CD14-positive monocyte (primary cell): ENCODE results near the gene CASQ1. TPM values are rescaled to one million over a fixed set of nuclear protein-coding genes. Genes with fewer than 3 reads are reported as not detected.

Source experiments
- DNase-seq, 3 donors: peaks; one replicate each; pipeline ENCODE4 v3.0.0-alpha.2; 2011 to 2022
- H2AFZ ChIP-seq: 2 replicates; pipeline ENCODE4 v1.6.0; 2012; ENCODE audit warnings: mild to moderate bottlenecking, low read depth, low read length, inconsistent platforms; ENCODE audit not compliant: insufficient read depth, poor library complexity, severe bottlenecking
- H3K27ac ChIP-seq, 2 donors: 1 replicate in 1 of 2; 2 replicates in 1 of 2; pipeline ENCODE4 v1.5.1; 2012 to 2013; ENCODE audit warnings: low read length in 2 of 2, control low read depth in 1 of 2, inconsistent platforms in 1 of 2, low read depth in 1 of 2, mild to moderate bottlenecking in 1 of 2
- H3K27me3 ChIP-seq, 2 donors: one replicate each; pipeline versions ENCODE4 v1.6.0 to v1.6.1; 2011 to 2013; ENCODE audit warnings: low read length in 2 of 2; ENCODE audit not compliant: control insufficient read depth in 2 of 2, insufficient read depth in 2 of 2
- H3K36me3 ChIP-seq, 2 donors: replicated peaks in 1 of 2; 1 replicate in 1 of 2; 2 replicates in 1 of 2; pipeline versions ENCODE4 v1.5.1 to v1.6.1; 2012 to 2013; ENCODE audit warnings: low read length in 2 of 2, control low read depth in 1 of 2, inconsistent platforms in 1 of 2, mild to moderate bottlenecking in 1 of 2; ENCODE audit not compliant: insufficient read depth in 2 of 2, control insufficient read depth in 1 of 2
- H3K4me1 ChIP-seq, 2 donors: 1 replicate in 1 of 2; 2 replicates in 1 of 2; pipeline versions ENCODE4 v1.5.1 to v1.6.1; 2012 to 2013; ENCODE audit warnings: low read length in 2 of 2, control low read depth in 1 of 2, inconsistent platforms in 1 of 2, mild to moderate bottlenecking in 1 of 2, moderate library complexity in 1 of 2; ENCODE audit not compliant: insufficient read depth in 2 of 2, control insufficient read depth in 1 of 2
- H3K4me2 ChIP-seq: replicated peaks from 2 replicates; pipeline ENCODE3; 2012; ENCODE audit warnings: low read length, moderate library complexity, mild to moderate bottlenecking; ENCODE audit not compliant: poor library complexity, severe bottlenecking; ENCODE audit errors: extremely low read depth
- H3K4me3 ChIP-seq, 3 experiments: fragments of 200-600 bp in 1 of 3; sonication (generic) in 1 of 3; replicated peaks in 1 of 3; 1 replicate in 2 of 3; 2 replicates in 1 of 3; pipeline ENCODE4 v1.5.1; 2011 to 2013; ENCODE audit warnings: low read length in 3 of 3, mild to moderate bottlenecking in 3 of 3, control low read depth in 2 of 3, low read depth in 2 of 3, inconsistent platforms in 1 of 3, moderate library complexity in 1 of 3
- H3K79me2 ChIP-seq: 2 replicates; pipeline ENCODE4 v1.6.0; 2012; ENCODE audit warnings: mild to moderate bottlenecking, control low read depth, inconsistent platforms, low read length, moderate library complexity; ENCODE audit not compliant: insufficient read depth
- H3K9ac ChIP-seq: 2 replicates; pipeline ENCODE4 v1.6.0; 2017; ENCODE audit warnings: low read length, mild to moderate bottlenecking; ENCODE audit not compliant: insufficient read depth, poor library complexity, severe bottlenecking
- H3K9me3 ChIP-seq, 2 donors: replicated peaks in 1 of 2; 1 replicate in 1 of 2; 2 replicates in 1 of 2; pipeline versions ENCODE4 v1.5.1 to v1.6.1; 2012 to 2013; ENCODE audit warnings: low read length in 2 of 2, control low read depth in 1 of 2; ENCODE audit not compliant: control insufficient read depth in 1 of 2, insufficient read depth in 1 of 2
- H4K20me1 ChIP-seq: 2 replicates; pipeline ENCODE4 v1.6.0; 2012; ENCODE audit warnings: mild to moderate bottlenecking, low read length, control low read depth, moderate library complexity; ENCODE audit not compliant: insufficient read depth
- H3K27ac Mint-ChIP-seq, 7 donors: one replicate each; pipeline ENCODE4 v1.8.0; 2020; ENCODE audit warnings: mild to moderate bottlenecking in 7 of 7, mixed read lengths in 7 of 7, moderate library complexity in 6 of 7, inconsistent platforms in 2 of 7
- H3K27me3 Mint-ChIP-seq, 3 donors: one replicate each; pipeline ENCODE4 v1.8.0; 2021 to 2022; ENCODE audit warnings: low read depth in 3 of 3, mild to moderate bottlenecking in 3 of 3, mixed read lengths in 3 of 3, moderate library complexity in 3 of 3, inconsistent platforms in 1 of 3
- H3K36me3 Mint-ChIP-seq, 2 donors: one replicate each; pipeline ENCODE4 v1.8.0; 2020; ENCODE audit warnings: mixed read lengths in 2 of 2, inconsistent platforms in 1 of 2, mild to moderate bottlenecking in 1 of 2
- H3K4me1 Mint-ChIP-seq: one replicate; pipeline ENCODE4 v1.8.0; 2020; ENCODE audit warnings: mild to moderate bottlenecking, mixed read lengths
- H3K4me3 Mint-ChIP-seq, 2 donors: one replicate each; pipeline ENCODE4 v1.8.0; 2020; ENCODE audit warnings: mild to moderate bottlenecking in 2 of 2, mixed read lengths in 2 of 2, moderate library complexity in 1 of 2
- H3K9me3 Mint-ChIP-seq, 7 donors: one replicate each; pipeline ENCODE4 v1.8.0; 2020 to 2022; ENCODE audit warnings: mixed read lengths in 7 of 7, mild to moderate bottlenecking in 6 of 7, moderate library complexity in 6 of 7, inconsistent platforms in 2 of 7
- WGBS: methylation state at CpG from one replicate; pipeline ENCODE4 v1.1.5; 2013; ENCODE audit warnings: missing lambda C conversion rate; ENCODE audit not compliant: insufficient coverage; 5-methylcytosine and 5-hydroxymethylcytosine counted together
- intact Hi-C, 2 donors: fragments of 100-400 bp; cut with micrococcal nuclease; formaldehyde crosslinking; loops; one replicate each; pipeline versions ENCODE4 v1.15.0 to v1.15.1; 2023
- polyA plus RNA-seq, 3 donors: library from polyadenylated mRNA; depleted of rRNA in 1 of 3; unstranded in 2 of 3; stranded (reverse) in 1 of 3; fragments of 300-500 nt in 2 of 3; fragments of >200 nt in 1 of 3; fragmentation: Illumina TruSeq in 2 of 3; gene quantifications; 1 replicate in 2 of 3; 2 replicates in 1 of 3; pipeline ENCODE4 v1.2.3, GENCODE V29; 2012 to 2021
- TF ChIP-seq, protein P1 (sequence below): fragments of 200-600 bp; IDR thresholded peaks from one replicate; pipeline ENCODE4 v1.8.0; 2022; ENCODE audit warnings: antibody characterized with exemption, mild to moderate bottlenecking

The CASQ1 gene
- polyA plus RNA-seq, 3 donors: 0.09 to 11.1 TPM; not detected in 1

DNA sequence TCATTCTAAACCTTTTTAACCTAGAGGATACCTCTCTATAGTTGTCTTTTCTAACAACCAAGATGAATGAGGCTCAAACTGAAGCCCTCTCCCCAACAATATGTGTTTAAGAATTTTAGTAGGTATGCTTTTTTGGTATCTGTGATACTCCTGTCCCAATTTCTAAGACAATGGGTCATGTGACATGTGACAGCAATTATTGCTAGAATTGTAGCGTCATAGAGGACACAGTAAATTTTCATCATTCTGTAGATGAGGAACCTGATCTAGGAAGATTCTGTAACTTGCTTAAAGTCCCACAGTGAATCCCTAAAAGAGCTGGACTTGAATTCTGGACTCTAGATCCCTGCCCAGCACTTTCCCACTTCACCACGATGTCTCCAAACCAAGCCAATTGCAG is 11.6 kb upstream of the CASQ1 start:
- H3K4me3 Mint-ChIP-seq: no peak overlapping the region
- H3K9me3 ChIP-seq: no peaks in the 10 kb centered on the region
- intact Hi-C loops: no loop called here
- peaks cover 4 to 7% (median 5%) of the 10 kb centered on the region in 3 donors for H3K27me3 Mint-ChIP-seq
- H3K27ac Mint-ChIP-seq: no peak overlapping the region
- TF ChIP-seq, protein P1, sequence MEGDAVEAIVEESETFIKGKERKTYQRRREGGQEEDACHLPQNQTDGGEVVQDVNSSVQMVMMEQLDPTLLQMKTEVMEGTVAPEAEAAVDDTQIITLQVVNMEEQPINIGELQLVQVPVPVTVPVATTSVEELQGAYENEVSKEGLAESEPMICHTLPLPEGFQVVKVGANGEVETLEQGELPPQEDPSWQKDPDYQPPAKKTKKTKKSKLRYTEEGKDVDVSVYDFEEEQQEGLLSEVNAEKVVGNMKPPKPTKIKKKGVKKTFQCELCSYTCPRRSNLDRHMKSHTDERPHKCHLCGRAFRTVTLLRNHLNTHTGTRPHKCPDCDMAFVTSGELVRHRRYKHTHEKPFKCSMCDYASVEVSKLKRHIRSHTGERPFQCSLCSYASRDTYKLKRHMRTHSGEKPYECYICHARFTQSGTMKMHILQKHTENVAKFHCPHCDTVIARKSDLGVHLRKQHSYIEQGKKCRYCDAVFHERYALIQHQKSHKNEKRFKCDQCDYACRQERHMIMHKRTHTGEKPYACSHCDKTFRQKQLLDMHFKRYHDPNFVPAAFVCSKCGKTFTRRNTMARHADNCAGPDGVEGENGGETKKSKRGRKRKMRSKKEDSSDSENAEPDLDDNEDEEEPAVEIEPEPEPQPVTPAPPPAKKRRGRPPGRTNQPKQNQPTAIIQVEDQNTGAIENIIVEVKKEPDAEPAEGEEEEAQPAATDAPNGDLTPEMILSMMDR: no peak
- no peak overlapping the region for H3K27ac ChIP-seq
- no peaks in the 10 kb centered on the region for H3K36me3 Mint-ChIP-seq
- peaks cover 0 to 8% of the 10 kb centered on the region in 2 donors for H3K36me3 ChIP-seq
- H3K79me2 ChIP-seq: no peaks in the 10 kb centered on the region
- H3K4me1 Mint-ChIP-seq: no peaks in the 10 kb centered on the region
- no peak for DNase-seq
- no peak overlapping the region for H3K4me2 ChIP-seq
- H4K20me1 ChIP-seq: no peaks in the 10 kb centered on the region
- H3K9me3 Mint-ChIP-seq: peaks cover 0 to 3% (median 0%) of the 10 kb centered on the region in 7 donors
- no peak overlapping the region for H3K4me3 ChIP-seq
- H3K27me3 ChIP-seq: no peaks in the 10 kb centered on the region
- 80% methylated on average over 2 of the region's 2 CpGs for WGBS
- no peak overlapping the region for H3K9ac ChIP-seq
- H2AFZ ChIP-seq: no peak overlapping the region
- no peaks in the 10 kb centered on the region for H3K4me1 ChIP-seq

DNA sequence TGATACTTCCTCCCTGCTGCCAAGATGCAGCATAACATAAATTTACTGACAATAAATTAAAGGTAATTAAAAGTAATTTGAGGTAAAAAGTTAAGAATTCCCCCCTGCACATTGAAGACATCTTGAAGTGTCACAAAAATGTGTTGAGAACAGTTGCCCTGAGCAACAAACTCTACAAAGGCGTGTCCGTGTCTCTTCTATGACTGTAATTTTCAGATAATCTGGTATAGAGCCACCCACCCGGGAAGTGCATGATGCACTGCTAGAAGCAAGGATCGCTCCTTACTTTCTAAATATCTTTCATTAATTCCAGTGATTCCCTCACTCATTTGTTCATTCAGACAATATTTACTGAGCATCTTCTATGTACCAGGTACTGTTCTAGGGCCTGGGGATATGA is 11.0 kb upstream of the CASQ1 start:
- Mint-ChIP-seq H3K27me3 (peaks cover 4 to 5% (median 5%) of the 10 kb centered on the region in 3 donors), H3K4me1 (no peaks in the 10 kb centered on the region), H3K4me3 (no peak overlapping the region), H3K9me3 (peaks cover 0 to 3% (median 0%) of the 10 kb centered on the region in 7 donors), H3K36me3 (no peaks in the 10 kb centered on the region), H3K27ac (no peak overlapping the region)
- intact Hi-C loops: no loop called here
- H3K4me1 ChIP-seq: no peaks in the 10 kb centered on the region
- H3K4me2 ChIP-seq: no peak overlapping the region
- no peaks in the 10 kb centered on the region for H3K79me2 ChIP-seq
- H3K27me3 ChIP-seq: no peaks in the 10 kb centered on the region
- no peak for DNase-seq
- no peak overlapping the region for H3K4me3 ChIP-seq
- no peak overlapping the region for H3K27ac ChIP-seq
- H3K9ac ChIP-seq: no peak overlapping the region
- H3K36me3 ChIP-seq: peaks cover 0 to 8% of the 10 kb centered on the region in 2 donors
- 97% methylated on average over 4 of the region's 4 CpGs for WGBS
- TF ChIP-seq, protein P1: no peak
- H3K9me3 ChIP-seq: no peaks in the 10 kb centered on the region
- no peak overlapping the region for H2AFZ ChIP-seq
- no peaks in the 10 kb centered on the region for H4K20me1 ChIP-seq
